ENCODE measurements around the gene ASB6. TPM values are rescaled to one million over a fixed set of nuclear protein-coding genes. Genes with fewer than 3 reads are reported as not detected.

The ASB6 gene
- total RNA-seq, 1 experiment from 2014 or later: 20.0 TPM

DNA sequence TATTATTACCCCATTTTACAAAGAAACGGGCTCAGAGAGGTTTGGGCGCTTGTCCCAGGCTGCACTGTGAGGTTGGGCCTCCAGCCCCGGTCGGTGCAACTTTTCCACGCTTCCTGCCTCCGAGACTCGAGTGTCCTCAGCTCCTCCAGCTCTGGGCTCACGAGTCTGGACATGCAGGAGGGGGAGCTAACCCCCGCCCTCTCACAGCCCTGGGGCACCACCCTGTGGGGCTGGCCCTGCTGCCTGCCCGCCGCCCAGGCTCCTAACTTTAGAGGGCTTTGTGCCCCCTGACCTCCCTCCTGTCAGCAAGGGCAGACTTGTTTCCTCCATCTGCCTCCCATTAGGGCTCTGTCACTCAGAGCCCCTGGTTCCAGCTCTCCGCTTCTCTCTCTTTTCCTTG lies 4.3 kb upstream of the ASB6 start (continued):
- TF ChIP-seq, protein P1, sequence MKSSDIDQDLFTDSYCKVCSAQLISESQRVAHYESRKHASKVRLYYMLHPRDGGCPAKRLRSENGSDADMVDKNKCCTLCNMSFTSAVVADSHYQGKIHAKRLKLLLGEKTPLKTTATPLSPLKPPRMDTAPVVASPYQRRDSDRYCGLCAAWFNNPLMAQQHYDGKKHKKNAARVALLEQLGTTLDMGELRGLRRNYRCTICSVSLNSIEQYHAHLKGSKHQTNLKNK (CRISPR knock-in tag; IDR thresholded peaks at IDR 0.05): no peak
- no peak for TF ChIP-seq ATF1 (CRISPR knock-in tag; IDR thresholded peaks at IDR 0.05)
- TF ChIP-seq, protein P2, sequence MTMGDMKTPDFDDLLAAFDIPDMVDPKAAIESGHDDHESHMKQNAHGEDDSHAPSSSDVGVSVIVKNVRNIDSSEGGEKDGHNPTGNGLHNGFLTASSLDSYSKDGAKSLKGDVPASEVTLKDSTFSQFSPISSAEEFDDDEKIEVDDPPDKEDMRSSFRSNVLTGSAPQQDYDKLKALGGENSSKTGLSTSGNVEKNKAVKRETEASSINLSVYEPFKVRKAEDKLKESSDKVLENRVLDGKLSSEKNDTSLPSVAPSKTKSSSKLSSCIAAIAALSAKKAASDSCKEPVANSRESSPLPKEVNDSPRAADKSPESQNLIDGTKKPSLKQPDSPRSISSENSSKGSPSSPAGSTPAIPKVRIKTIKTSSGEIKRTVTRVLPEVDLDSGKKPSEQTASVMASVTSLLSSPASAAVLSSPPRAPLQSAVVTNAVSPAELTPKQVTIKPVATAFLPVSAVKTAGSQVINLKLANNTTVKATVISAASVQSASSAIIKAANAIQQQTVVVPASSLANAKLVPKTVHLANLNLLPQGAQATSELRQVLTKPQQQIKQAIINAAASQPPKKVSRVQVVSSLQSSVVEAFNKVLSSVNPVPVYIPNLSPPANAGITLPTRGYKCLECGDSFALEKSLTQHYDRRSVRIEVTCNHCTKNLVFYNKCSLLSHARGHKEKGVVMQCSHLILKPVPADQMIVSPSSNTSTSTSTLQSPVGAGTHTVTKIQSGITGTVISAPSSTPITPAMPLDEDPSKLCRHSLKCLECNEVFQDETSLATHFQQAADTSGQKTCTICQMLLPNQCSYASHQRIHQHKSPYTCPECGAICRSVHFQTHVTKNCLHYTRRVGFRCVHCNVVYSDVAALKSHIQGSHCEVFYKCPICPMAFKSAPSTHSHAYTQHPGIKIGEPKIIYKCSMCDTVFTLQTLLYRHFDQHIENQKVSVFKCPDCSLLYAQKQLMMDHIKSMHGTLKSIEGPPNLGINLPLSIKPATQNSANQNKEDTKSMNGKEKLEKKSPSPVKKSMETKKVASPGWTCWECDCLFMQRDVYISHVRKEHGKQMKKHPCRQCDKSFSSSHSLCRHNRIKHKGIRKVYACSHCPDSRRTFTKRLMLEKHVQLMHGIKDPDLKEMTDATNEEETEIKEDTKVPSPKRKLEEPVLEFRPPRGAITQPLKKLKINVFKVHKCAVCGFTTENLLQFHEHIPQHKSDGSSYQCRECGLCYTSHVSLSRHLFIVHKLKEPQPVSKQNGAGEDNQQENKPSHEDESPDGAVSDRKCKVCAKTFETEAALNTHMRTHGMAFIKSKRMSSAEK (CRISPR knock-in tag; IDR thresholded peaks at IDR 0.05; ENCODE audit: borderline replicate concordance): no peak
- no peak for TF ChIP-seq EMX1 (CRISPR knock-in tag; IDR thresholded peaks at IDR 0.05)
- no peak for TF ChIP-seq PREB (CRISPR knock-in tag; IDR thresholded peaks at IDR 0.05; ENCODE audit: borderline replicate concordance)
- no peak for TF ChIP-seq ZNF219 (CRISPR knock-in tag; IDR thresholded peaks at IDR 0.05; ENCODE audit: borderline replicate concordance)
- no peak for TF ChIP-seq SMAD4 (CRISPR knock-in tag; IDR thresholded peaks at IDR 0.05)
- TF ChIP-seq ESRRA (CRISPR knock-in tag; IDR thresholded peaks at IDR 0.05; ENCODE audit: borderline replicate concordance): no peak
- no peak for TF ChIP-seq ZNF138 (CRISPR knock-in tag; conservative IDR thresholded peaks at IDR 0.05)
- no peak for TF ChIP-seq NR2C2 (CRISPR knock-in tag; IDR thresholded peaks at IDR 0.05)
- TF ChIP-seq, protein P3, sequence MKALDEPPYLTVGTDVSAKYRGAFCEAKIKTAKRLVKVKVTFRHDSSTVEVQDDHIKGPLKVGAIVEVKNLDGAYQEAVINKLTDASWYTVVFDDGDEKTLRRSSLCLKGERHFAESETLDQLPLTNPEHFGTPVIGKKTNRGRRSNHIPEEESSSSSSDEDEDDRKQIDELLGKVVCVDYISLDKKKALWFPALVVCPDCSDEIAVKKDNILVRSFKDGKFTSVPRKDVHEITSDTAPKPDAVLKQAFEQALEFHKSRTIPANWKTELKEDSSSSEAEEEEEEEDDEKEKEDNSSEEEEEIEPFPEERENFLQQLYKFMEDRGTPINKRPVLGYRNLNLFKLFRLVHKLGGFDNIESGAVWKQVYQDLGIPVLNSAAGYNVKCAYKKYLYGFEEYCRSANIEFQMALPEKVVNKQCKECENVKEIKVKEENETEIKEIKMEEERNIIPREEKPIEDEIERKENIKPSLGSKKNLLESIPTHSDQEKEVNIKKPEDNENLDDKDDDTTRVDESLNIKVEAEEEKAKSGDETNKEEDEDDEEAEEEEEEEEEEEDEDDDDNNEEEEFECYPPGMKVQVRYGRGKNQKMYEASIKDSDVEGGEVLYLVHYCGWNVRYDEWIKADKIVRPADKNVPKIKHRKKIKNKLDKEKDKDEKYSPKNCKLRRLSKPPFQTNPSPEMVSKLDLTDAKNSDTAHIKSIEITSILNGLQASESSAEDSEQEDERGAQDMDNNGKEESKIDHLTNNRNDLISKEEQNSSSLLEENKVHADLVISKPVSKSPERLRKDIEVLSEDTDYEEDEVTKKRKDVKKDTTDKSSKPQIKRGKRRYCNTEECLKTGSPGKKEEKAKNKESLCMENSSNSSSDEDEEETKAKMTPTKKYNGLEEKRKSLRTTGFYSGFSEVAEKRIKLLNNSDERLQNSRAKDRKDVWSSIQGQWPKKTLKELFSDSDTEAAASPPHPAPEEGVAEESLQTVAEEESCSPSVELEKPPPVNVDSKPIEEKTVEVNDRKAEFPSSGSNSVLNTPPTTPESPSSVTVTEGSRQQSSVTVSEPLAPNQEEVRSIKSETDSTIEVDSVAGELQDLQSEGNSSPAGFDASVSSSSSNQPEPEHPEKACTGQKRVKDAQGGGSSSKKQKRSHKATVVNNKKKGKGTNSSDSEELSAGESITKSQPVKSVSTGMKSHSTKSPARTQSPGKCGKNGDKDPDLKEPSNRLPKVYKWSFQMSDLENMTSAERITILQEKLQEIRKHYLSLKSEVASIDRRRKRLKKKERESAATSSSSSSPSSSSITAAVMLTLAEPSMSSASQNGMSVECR (CRISPR knock-in tag; IDR thresholded peaks at IDR 0.05; ENCODE audit: borderline replicate concordance): no peak

DNA sequence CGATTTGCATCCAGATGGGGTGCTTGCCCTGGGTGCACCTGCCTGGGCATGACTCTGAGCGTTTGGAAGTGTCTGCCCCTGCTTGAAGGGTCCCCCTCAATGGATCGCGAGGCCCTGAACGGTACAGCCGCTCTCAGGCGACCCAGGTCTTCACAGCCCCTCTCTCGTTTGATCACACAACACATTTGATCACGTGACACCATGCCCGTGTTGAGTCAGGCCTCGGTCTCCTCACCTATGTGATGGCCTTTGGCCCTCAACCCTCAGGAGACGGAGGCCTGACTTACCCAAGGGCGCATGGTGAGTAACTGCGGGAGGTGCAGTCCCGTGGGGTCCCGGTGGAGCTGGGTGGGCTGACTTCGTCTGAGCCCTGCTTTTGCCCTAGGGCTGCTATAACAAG lies 3.0 kb upstream of the ASB6 start:
- Mint-ChIP-seq H3K36me3 (no peaks in the 10 kb centered on the region), H3K4me3 (no peak overlapping the region), H3K27ac (no peak overlapping the region), H3K9me3 (peaks cover 8% of the 10 kb centered on the region), H3K4me1 (peaks cover 14% of the 10 kb centered on the region), H3K27me3 (ENCODE audit: low read depth) (no peaks in the 10 kb centered on the region; the same call in 1 of the 2 replicates)
- no peak for DNase-seq (ENCODE audit: low spot score)
- no peak for ATAC-seq
- ChIA-PET POLR2A (no interaction called here), CTCF (no interaction called here)
- no peak for TF ChIP-seq E2F4 (CRISPR knock-in tag; IDR thresholded peaks at IDR 0.05; ENCODE audit: borderline replicate concordance, low read depth)
- TF ChIP-seq JAZF1 (CRISPR knock-in tag; IDR thresholded peaks at IDR 0.05): no peak
- no peak for TF ChIP-seq TCF7 (CRISPR knock-in tag; IDR thresholded peaks at IDR 0.05; ENCODE audit: low read depth)
